ENCODE results near the gene APOL3.

- TF ChIP-seq CTCF (conservative IDR thresholded peaks at IDR 0.05 in 1 of 2, IDR thresholded peaks at IDR 0.05 in 1 of 2; ENCODE audit: extremely low read depth in 1 of 2, insufficient read depth in 1 of 2, low read depth in 1 of 2, low read length in 2 of 2) (no peak), EZH2 (IDR thresholded peaks at IDR 0.05; ENCODE audit: borderline replicate concordance, low read length) (no peak)
These were observed 32.6 kb upstream of the APOL3 start for GRCh38 chr22:36193171-36193570.

All from mammary epithelial cell (primary cell).